ENCODE results near the gene RRP9.

DNA sequence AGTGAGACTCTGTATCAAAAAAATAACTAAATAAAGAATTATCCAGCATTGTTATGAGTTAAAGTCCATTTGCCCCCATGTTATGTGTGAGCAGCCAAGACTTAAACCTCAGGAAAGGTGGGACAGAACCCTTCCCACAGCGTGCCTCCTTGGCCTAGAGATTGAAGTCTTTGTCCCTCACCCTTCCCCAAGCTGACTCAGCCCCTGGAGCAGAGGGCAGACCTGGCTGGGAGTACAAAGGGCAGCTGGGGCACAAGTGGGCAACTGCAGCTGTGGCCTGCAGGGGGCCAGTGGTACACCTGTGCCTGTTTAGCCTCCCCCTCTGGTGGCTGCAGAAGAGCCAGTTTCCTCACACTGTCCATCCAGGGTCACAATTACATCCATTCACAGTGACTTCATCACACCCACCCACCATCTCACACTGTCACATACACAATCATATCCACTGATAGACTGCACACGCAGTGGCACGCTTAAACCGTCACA lies 40.7 kb upstream of the RRP9 start:
- no peak for TF ChIP-seq POLR2A (IDR thresholded peaks at IDR 0.05; ENCODE audit: low read length)
- no peak for TF ChIP-seq GATA1 (IDR thresholded peaks at IDR 0.05; ENCODE audit: low read depth, low read length)

Measured in erythroblast (primary cell).